Uterus (tissue), 4 donors: ENCODE data around the gene MINK1. TPM values are rescaled to one million over a fixed set of nuclear protein-coding genes. Genes with fewer than 3 reads are reported as not detected.

ENCODE experiments used
- DNase-seq, 2 donors: peaks; one replicate each; pipeline ENCODE4 v3.0.0-alpha.2; 2019 to 2020
- H3K27ac ChIP-seq, 2 donors: fragments of 200-600 bp; sonication (generic); 1 replicate in 1 of 2; 2 replicates in 1 of 2; pipeline ENCODE4 v1.5.1; 2016 to 2018
- H3K27me3 ChIP-seq, 2 donors: fragments of 200-600 bp; sonication (generic); one replicate each; pipeline ENCODE4 v1.5.1; 2018 to 2019; ENCODE audit warnings: control low read depth in 1 of 2
- H3K36me3 ChIP-seq, 2 donors: fragments of 200-600 bp; sonication (generic); one replicate each; pipeline ENCODE4 v1.5.1; 2019; ENCODE audit warnings: control low read depth in 1 of 2
- H3K4me1 ChIP-seq, 2 donors: fragments of 200-600 bp; sonication (generic); one replicate each; pipeline ENCODE4 v1.5.1; 2018 to 2019; ENCODE audit warnings: control low read depth in 1 of 2
- H3K4me3 ChIP-seq, 2 donors: fragments of 200-600 bp; sonication (generic); 1 replicate in 1 of 2; 2 replicates in 1 of 2; pipeline ENCODE4 v1.5.1; 2018 to 2019; ENCODE audit warnings: mild to moderate bottlenecking in 1 of 2
- H3K9me3 ChIP-seq, 2 donors: fragments of 200-600 bp; sonication (generic); one replicate each; pipeline ENCODE4 v1.5.1; 2019; ENCODE audit warnings: control low read depth in 1 of 2
- POLR2A ChIP-seq, 2 donors: fragments of 450-650 bp; IDR thresholded peaks; one replicate each; pipeline ENCODE4 v1.6.1; 2016; ENCODE audit warnings: antibody characterized with exemption in 2 of 2, mild to moderate bottlenecking in 1 of 2, moderate library complexity in 1 of 2
- intact Hi-C: fragments of 100-400 bp; cut with DNase I; formaldehyde crosslinking; loops from one replicate; pipeline ENCODE4 v1.15.1; 2023; ENCODE audit warnings: low total_unique reads
- total RNA-seq, 4 donors: library from RNA; depleted of rRNA in 3 of 4; stranded (reverse); fragments of >200 nt in 3 of 4; gene quantifications; one replicate each; pipeline versions ENCODE4 v1.1.0 to v1.2.4, GENCODE V29; 2014 to 2023
- TF ChIP-seq, protein P1 (sequence below), 4 experiments: fragments of 200-600 bp in 2 of 4; fragments of 450-650 bp in 2 of 4; sonication (generic) in 2 of 4; IDR thresholded peaks; one replicate each; pipeline ENCODE4 v1.5.1; 2016 to 2019; ENCODE audit warnings: antibody characterized with exemption in 4 of 4, mild to moderate bottlenecking in 2 of 4, moderate library complexity in 1 of 4
- donor health status: DM: yes; HTN: yes; CAD: no.

MINK1 gene
- total RNA-seq, 4 donors from 2014 or later = 17.9 to 99.2 (median 27.9) TPM

DNA sequence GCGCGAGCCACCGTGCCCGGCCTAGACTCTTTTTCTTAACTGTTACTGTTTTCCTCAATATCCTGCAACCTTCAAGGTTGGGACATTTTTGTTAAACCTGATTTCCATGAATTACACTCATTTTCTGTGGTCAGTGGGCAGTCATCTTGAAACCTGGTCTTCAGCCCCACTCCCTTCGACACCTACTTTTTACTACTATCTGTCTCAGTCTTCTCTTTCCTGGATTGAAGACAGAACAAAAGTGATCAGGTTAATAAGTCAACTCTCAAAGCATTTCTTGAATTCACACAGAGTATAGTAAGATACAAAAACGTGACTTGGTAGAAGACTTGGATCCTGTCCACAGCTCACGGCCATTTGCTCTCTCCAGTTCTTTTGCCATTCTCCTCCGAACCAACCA lies 6.1 kb downstream of the MINK1 start:
- H3K27ac ChIP-seq = no peak overlapping the region
- no peak overlapping the region for H3K4me3 ChIP-seq
- H3K4me1 ChIP-seq = peaks cover 0 to 4% of the 10 kb centered on the region in 2 donors
- TF ChIP-seq, protein P1, sequence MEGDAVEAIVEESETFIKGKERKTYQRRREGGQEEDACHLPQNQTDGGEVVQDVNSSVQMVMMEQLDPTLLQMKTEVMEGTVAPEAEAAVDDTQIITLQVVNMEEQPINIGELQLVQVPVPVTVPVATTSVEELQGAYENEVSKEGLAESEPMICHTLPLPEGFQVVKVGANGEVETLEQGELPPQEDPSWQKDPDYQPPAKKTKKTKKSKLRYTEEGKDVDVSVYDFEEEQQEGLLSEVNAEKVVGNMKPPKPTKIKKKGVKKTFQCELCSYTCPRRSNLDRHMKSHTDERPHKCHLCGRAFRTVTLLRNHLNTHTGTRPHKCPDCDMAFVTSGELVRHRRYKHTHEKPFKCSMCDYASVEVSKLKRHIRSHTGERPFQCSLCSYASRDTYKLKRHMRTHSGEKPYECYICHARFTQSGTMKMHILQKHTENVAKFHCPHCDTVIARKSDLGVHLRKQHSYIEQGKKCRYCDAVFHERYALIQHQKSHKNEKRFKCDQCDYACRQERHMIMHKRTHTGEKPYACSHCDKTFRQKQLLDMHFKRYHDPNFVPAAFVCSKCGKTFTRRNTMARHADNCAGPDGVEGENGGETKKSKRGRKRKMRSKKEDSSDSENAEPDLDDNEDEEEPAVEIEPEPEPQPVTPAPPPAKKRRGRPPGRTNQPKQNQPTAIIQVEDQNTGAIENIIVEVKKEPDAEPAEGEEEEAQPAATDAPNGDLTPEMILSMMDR (IDR thresholded peaks at IDR 0.05) = no peak
- no peak for TF ChIP-seq POLR2A (IDR thresholded peaks at IDR 0.05)
- no peaks in the 10 kb centered on the region for H3K9me3 ChIP-seq
- DNase-seq = no peak
- H3K27me3 ChIP-seq = no peaks in the 10 kb centered on the region
- no peaks in the 10 kb centered on the region for H3K36me3 ChIP-seq
- intact Hi-C loops = no loop called here

DNA sequence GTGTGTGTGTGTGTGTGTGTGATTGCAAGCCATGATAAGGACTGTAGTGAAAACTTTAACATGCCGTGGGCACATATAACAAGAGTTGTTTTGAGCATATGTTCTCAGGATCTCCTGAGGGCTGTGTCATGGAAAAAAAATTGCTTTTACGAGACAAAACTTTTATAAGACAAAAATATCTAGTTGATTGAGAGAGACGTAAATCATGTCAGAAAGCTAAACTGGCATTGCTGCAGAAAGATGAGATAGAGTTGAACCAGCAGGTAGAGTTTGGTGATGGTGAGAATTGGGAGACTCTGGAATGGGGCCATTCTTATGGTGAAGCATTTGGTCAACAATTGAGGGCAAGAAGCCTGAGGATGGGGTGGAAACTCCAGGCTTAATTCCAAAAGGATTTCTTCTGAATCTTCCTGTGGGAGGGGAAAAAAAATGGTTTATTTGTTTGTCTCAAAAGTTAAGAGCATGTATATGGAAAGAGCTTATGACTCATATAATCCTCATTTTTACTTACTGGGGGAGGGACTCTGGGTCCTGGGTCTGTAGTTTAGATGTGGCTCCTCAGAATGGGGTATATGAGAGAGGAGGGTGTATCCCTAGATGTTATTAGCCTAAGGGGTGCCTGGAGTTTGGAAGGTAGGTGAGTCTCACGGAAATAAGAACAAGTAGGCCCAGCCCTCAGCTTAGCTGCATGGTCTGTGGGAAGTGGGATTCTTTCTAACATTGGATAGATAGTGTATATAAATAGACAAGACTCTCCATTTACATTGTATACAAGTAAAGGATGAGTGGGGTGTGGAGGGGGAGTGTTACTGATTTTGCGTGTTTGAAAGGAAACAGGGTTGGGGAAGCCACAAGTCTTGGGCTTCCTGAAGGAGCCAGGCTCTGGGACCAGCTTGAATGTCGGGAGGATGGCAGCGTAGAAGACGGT lies 7.1 kb downstream of the MINK1 start:
- H3K9me3 ChIP-seq = no peaks in the 10 kb centered on the region
- no peaks in the 10 kb centered on the region for H3K36me3 ChIP-seq
- no peak for DNase-seq
- H3K27me3 ChIP-seq = no peaks in the 10 kb centered on the region
- no peaks in the 10 kb centered on the region for H3K4me1 ChIP-seq
- no peak overlapping the region for H3K27ac ChIP-seq
- H3K4me3 ChIP-seq = no peak overlapping the region
- TF ChIP-seq, protein P1 (IDR thresholded peaks at IDR 0.05) = no peak
- no peak for TF ChIP-seq POLR2A (IDR thresholded peaks at IDR 0.05)
- intact Hi-C loops = no loop called here

DNA sequence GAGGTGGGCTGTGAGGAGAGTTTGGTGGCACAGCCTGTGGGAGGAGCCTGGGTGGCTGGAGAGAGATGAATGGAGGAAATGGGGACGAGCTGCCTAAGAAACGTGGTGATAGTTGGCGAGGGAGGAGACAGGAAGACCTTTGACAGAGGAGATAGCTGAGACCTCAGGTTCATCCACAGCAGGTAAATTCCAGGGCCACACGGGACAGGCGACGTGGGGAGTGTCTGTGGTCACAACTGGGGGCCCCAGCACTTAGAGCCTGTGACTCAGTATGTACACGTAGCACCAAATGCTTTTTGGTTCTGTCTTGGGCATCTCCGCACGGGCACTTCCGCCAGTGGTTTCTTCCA lies 7.7 kb downstream of the MINK1 start:
- H3K27ac ChIP-seq = no peak overlapping the region

DNA sequence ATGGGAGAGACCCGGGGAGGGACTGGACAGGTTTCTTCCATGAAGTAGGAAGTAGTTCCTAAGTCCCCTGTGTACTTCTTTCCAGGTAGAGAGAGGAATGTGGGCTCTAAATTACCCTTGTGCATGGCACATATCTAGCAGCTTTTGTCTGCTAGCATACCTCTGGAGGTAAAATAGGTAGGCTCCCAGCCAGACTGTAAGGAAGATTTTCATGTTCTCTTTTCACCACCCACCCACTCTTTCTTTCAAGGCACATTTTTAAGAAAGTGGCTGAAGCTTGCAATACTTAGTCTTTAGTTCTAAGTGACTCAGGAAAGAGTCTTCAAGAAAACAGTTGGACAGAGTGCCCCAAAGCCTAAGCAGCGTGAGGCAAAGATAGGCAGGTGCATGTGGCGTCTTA lies 9.2 kb downstream of the MINK1 start:
- no peak for DNase-seq
- Histone ChIP-seq H3K4me1 (no peaks in the 10 kb centered on the region), H3K27me3 (no peaks in the 10 kb centered on the region), H3K9me3 (no peaks in the 10 kb centered on the region), H3K4me3 (no peak overlapping the region), H3K36me3 (no peaks in the 10 kb centered on the region), H3K27ac (no peak overlapping the region)
- TF ChIP-seq POLR2A (IDR thresholded peaks at IDR 0.05) = no peak
- TF ChIP-seq, protein P1 (IDR thresholded peaks at IDR 0.05) = no peak
- intact Hi-C loops = no loop called here

More for the DNA sequence above, 7.7 kb downstream of the MINK1 start:
- H3K9me3 ChIP-seq = no peaks in the 10 kb centered on the region
- no peaks in the 10 kb centered on the region for H3K36me3 ChIP-seq
- DNase-seq = no peak
- intact Hi-C loops = no loop called here
- no peaks in the 10 kb centered on the region for H3K27me3 ChIP-seq
- no peak for TF ChIP-seq POLR2A (IDR thresholded peaks at IDR 0.05)
- TF ChIP-seq, protein P1 (IDR thresholded peaks at IDR 0.05) = no peak
- no peaks in the 10 kb centered on the region for H3K4me1 ChIP-seq
- H3K4me3 ChIP-seq = no peak overlapping the region

DNA sequence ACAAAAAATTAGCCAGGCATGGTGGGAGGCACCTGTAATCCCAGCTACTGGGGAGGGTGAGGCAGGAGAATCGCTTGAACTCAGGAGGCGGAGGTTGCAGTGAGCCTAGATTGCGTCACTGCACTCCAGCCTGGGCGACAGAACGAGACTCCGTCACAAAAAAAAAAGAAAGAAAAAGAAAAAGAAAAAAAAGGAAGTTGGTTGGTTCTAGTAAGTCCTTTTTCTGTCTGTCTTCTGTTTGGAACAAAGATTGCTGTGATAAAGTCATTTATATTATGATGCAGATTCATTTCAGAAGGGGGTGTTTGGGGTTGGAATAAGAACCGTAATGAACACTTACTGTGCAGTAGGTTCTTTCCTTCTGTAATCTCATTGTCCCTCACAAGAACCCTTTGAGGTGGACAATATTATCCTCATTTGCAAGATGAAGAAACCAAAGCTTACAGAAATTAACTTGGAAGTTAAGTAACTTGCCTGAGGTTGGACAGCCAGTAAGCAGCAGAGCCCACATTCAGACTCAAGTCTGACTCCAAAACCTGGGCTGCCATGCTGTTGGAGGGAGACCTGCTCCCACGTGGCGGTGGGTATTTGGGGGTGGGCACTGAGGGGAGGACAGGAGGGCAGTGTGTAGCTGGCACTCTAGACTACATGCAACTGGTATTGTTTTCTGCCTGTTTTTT lies 10.3 kb downstream of the MINK1 start:
- no peaks in the 10 kb centered on the region for H3K4me1 ChIP-seq
- H3K27ac ChIP-seq = no peak overlapping the region
- no peak overlapping the region for H3K4me3 ChIP-seq
- intact Hi-C loops = no loop called here
- H3K9me3 ChIP-seq = no peaks in the 10 kb centered on the region
- no peaks in the 10 kb centered on the region for H3K27me3 ChIP-seq
- TF ChIP-seq POLR2A (IDR thresholded peaks at IDR 0.05) = no peak
- TF ChIP-seq, protein P1 (IDR thresholded peaks at IDR 0.05) = no peak
- DNase-seq = no peak
- no peaks in the 10 kb centered on the region for H3K36me3 ChIP-seq
